GM21529 (cell line): ENCODE measurements around the gene USP12.
A peak's percentile ranks its signal among the peaks of the same experiment; 100 is the strongest.
"Not testable (repeated sequence)": the region's sequence is repeated elsewhere in the genome, so short reads cannot be mapped to it uniquely, and the experiment has no call there.

Source experiments
- ATAC-seq: cut with Tn5 transposase; IDR thresholded peaks from one replicate; pipeline ENCODE4 v1.9.1; 2021; ENCODE audit not compliant: unreplicated experiment

USP12 gene

DNA sequence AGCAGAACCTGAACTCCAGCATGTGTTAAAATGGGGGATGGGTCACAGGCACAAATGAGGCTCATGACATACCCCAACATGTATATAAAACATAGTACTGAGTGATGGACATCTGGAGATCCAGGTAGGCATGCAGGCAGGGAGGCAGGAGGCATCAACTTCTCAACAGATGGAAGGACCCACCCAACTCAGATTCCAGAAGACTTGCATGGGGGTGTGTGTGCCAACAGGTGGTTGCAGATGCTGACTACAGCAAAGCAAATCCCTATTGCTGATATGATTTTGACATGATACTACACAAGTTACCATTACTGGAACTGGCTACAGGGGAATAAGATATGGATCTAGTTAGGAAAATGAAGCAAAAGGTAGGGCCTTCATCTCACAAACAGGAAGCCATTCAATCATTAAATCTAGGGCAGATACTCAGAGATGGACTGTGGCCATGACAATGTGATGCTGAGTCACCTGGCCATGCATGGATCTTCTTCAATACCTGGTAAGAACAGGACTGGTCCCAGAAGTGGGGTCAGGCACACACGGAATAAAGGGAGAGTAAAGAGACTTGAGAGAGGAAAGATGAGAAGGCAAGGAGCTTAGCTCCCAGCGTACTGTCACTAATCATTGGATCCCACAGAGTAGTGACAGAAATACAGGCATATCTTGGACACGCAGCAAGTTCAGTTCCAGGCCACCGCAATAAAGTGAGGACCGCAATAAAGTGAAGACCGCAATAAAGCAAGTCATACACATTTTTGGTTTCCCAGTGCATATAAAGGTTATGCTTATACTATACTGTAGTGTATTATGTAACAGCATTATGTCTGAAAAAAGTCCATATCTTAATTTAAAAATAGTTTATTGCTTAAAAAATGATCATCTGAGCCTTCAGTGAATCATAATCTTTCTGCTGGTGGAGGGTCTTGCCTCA lies 91.3 kb downstream of the USP12 start:
- ATAC-seq, result no peak

DNA sequence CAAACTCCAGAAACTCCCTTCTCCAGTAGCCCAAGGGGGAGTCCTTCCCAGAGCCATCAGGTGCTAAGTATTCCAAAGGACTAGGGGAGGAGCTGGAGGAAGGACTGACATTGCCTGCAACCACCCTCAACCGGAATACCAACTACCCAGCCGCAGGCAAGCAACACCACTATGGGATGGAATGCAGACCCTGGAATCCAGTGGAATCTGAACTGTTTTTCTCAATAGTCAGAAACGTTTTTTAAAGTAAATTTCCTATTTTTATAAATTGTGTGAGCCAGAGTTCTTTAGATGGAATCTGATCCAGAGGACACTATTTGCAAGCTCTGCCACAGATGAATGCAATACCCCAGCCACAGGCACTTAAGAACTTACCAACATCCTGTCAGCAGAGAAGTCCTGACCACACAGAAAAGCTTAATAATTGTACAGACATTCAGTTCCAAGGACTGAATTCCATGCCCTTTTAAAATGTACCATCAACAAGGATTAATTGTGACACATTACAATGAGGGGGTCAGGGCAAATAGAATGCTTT lies 92.1 kb downstream of the USP12 start:
- ATAC-seq, result no peak

DNA sequence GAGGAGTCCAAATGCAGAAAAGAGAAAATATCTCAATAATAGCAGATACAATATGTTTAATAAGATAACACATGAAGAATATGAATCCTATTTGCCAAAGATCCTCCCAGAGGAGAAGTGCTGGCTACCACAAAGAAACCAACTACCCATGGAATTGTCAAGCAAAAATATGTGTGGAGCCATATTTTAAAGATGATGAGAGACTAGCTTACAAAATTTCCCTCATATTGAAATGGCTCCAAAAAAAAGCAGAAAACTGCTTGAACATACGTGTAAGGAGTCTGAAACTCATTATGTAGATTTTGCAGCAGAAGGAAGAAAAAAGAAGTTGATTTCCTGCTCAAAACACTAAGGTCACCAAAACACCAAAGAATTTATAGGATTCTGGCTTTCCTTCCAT lies 94.2 kb downstream of the USP12 start:
- no peak for ATAC-seq

DNA sequence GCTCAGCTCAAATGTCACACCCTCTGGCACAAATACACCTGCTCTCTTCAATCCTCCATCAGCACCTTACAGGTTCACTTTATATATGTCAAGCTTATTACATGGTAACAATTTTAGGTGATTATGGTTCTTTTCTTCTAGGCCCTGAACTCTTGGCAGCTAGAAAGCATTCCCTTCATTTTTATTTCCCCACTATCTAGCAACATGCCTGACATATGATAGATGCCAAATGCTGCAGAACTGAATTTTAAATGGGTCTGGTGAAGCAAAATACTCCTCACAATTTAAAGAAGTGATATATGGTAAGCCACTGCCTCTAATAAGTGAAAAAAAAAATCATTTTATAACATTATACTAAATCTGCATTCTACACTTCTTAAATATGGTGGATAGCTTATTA lies 95.2 kb downstream of the USP12 start:
- ATAC-seq, result no peak

DNA sequence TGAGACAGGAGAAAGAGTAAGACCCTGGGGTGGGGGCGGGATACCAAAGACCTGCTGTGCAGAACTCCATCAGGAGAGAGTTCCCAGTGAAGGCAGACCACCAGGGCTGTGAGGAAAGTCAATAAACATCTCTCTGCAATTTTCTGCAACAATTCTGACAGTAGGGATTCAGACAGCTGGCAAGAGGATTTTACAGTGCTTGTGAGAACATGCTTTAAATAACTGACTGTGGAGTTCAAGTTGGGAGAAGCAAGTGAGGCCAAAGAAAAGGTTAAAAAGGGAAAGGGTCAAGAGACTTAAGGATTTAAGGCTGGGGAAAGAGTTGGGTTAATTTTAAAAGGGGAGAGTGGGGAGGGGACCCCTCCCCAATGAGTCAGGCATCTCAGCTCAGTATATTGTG lies 98.4 kb downstream of the USP12 start:
- ATAC-seq, result no peak

DNA sequence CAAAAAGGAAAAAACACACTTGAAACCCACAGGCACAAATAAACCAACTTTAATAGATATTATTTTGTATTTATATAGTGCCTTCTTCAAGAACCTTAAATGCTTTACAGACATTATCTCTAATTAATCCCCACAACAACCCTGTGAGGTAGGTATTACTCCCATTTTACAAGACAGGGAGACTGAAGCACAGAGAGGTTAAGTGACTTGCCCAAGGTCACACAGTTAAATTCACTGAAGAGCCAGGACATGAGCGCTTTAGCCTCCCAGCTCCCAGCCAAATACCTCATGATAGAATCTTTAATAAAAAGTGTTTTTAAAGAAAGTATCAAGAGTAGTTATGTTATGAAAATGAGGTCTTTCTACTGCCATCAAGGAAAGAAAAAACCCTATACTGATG lies 105.5 kb downstream of the USP12 start:
- not testable (repeated sequence) for ATAC-seq

DNA sequence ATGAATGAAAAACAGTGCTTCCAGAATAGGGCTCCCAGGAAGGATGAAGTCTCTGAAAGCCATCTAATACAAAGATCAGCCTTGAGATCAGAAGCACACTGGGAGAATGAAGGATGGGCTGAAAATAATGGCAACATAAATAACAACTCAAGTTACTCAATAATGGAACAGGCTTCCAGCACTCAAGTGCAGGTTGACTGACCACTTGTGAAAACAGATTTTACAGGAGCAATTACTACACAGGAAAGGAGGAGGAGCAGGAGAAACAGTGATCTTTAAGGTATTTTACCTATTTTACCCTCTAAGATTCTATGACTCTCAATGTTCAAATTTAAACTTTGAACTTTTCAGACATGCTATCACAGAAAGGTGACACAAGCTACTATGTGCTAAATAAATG lies 106.0 kb downstream of the USP12 start:
- ATAC-seq, result no peak

DNA sequence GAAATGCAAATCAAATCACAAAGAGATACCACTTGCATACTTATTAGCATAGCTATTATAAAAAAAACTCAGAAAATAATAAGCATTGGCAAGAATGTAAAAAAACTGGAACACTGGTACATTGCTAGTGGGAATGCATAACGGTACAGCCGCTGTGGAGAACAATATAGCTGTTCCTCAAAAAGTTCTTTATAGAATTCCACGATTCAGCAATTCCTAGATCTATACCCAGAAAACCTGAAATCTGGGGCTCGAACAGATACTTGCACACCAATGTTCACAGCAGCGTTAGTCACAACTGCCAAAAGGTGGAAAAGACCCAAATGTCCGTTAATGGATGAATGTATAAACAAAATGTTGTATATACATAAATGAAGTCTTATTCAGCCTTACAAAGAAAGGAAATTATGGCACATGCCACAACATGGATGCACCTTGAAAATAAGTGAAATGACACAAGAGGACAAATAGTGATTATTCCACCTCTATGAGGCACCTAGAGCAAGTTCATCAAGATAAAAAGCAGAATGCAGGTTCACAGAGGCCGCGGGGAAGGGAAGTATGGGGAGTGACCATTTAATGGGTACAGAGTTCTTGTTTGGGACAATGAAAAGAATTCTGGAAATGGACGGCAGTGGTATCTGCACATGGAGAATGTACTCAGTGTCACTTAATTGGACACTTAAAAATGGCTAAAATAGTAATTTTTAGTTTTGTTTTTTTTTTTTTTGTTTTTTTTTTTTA lies 107.2 kb downstream of the USP12 start:
- no peak for ATAC-seq

DNA sequence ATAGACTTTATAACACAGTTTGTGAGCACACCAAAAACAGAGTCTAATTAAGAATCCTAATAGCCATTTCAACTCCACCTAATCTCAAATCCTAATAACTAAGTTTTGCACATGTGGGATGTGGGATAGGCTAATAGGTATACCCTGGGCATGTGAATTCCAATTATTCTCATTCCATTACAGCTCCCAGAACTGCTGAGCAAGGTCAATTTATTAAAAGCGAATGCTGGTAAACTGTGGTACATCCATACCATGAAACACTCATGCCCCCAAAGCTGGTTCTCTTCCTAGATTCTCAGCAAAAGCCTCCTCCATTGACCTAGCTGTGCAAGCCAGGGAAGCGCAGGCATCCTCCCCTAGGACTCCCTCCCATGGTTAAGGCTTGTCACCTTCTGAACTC lies 113.8 kb downstream of the USP12 start:
- ATAC-seq, result no peak

DNA sequence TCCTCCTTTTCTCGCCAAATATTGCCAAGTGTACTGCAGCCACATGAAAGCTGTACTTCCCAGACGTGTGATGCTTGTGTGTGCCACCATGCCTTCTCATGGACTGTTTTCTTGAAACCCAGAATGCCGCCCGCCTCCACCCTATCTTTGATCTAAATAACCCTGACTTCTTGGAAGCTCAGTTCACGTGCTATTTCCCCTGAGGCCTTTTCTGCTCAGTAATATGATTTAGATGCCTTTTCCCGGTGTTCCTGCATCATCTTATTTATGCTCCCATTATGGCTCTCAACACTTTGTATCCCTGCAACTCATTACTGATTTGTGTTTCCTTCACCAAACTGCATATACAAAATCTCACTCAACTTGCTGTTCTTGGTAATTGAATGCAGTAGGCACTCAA lies 116.1 kb downstream of the USP12 start:
- ATAC-seq, result no peak

DNA sequence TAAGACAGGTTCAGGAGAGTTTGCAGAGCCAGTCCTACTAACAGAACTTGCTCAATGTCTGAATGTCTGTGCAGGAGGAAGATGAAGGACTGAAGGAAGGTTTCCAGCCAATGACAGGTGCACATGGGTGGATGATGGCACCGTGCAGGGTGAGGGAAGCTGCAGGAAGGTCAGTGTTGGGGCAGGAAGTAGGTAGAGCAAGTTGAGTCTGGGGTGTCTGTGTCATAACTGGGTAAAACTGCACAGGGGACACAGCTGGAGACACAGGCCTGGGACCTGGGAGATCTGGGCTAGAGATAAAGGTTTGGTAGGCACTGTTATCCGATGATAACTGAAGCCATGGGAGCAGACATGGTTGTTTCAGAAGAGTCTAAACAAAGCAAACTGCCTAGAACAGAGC lies 116.9 kb downstream of the USP12 start:
- ATAC-seq, result no peak

DNA sequence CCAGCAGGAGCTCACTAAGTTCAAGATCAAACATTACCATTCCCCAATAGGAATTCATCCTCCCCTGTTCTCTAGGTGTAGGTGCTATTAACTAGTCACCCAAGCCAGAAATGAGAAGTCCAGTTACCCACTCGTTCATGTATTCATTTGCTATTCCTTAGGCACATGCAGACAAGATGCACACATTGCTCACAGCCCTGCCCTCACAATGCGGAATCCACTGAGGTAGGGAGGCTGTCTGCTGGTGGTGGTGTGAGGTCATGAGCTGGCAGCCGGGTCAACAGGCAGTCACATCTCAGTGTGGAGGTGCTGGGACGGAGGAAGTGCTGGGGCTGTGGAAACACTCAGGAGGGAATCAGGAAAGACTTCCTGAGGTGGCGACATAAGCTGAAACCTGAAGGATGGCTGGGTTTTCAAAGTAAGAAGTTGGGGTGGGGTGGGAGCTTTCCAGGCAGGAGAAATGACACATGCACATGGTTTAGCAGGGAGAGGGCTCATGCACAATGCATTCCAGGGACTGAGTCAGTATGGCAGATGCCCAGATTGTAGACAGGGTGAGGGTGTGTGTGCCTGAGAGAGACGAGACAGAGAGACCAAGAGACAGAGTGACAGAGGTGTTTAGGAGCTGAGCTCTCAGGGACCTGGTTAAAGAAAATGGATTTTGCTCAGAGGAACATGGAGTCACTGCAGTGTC lies 117.6 kb downstream of the USP12 start:
- ATAC-seq, result no peak

DNA sequence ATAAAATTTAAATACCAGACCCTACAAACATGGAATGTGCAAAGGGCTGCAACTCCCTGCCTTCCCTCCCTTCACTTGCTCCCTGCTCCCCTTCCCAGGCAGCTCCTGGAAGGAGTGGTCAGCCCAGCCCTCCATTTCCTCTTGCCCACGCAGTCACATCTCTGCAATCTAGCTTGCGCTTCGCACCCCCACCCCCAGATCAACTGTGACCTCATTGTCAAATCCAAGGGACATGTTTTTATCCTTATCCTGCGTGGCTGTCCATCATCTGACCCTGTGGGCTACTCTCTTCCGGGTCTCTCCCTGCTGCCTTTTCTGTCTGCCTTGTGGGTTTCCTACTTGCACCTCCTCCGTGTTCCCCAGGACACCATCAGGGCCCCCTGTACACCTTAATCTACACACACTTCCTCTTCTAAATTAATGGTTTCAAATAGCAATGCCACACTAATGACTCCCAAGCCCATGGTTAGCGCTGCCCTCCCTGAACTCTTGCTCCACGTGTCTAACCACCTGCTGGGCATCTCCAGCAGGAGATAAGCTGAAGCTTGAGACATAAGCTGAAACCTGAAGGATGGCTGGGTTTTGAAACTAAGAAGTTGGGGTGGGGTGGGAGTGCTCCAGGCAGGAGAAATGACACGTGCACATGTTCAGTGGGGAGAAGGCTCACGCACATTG lies 118.3 kb downstream of the USP12 start:
- ATAC-seq, result no peak

DNA sequence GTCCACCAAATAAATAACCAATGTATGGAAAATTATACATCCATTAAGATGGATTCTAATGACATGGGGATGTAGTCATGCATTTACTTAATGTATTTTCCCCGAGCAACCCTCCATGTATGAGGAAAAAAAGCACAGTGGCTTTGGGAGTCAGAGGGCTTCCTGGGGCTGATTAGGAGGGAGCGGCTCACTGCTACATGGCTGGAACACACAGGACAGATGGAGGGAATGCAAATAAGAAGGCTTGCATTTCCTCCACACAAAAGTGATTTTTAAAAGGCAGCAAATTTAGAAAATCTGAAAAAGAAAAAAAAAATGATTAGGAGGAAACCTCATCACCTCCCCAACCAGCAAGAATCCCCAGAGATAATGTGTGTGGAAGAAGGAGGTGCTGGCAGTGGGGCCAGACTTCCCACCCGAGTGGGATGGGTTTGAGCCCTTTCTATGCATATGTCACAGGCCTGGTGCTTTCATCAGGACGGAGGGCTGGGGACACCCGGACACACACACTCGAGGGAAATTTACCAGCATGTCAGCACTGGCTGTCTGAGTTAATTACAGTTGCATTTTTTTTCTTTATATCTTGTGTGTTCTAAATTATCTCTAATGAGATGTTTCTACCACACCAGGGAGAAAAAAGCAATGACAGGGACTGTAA lies 118.9 kb downstream of the USP12 start:
- ATAC-seq, result no peak

DNA sequence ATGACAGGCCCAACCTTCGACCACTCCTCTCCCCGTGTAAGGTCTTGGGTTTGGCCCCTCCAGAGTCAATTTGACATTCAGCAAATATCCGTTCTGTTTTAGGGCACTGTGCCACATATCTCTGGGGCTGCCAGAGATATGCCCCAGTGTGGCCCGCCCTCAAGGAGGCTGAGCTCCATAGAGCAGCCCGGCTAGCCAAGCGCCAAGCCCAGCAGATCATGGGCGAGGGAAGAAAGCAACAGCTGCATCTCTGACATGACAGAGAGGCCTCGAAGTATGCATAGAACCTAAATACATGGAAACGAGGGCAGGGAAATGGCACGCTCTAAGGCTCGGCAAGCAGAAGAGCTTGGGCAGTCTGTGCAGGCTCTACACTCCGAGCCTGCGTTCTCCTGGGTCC lies 124.5 kb downstream of the USP12 start:
- no peak for ATAC-seq

DNA sequence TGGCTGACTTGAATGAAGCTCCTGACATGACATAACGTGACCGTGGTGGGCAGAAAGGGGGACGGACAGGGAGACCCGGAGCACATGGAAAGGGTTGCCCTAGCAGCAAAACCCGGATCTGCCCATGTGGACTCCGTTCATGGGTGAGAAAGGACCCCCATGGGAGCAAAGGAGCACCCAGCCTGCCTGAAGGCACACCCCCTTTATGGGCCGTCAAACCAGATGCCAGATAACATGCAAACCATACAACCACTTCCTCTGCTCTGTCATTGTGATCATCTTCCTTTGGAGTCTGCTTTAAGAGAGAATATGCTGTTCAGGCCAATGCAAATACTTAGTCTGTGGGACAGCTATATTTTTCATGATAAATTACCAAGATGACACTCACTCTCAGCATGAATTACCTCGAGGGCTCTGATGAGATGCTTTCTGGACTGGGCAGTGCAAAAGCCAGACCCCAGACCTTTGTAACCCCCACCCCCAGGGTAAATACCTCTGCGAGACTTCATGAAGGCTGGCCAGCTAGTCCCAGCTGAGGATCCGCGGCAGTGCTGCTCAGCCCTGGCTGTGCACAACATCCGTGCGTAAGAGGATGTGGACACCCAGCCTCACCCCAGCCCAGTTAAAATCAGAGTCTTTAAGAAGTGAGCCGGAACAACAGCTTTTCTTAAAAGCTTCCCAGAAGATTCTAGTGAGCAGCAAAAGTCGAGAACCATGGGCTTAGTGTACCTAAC lies 126.6 kb downstream of the USP12 start:
- peak; percentile 72 for ATAC-seq

DNA sequence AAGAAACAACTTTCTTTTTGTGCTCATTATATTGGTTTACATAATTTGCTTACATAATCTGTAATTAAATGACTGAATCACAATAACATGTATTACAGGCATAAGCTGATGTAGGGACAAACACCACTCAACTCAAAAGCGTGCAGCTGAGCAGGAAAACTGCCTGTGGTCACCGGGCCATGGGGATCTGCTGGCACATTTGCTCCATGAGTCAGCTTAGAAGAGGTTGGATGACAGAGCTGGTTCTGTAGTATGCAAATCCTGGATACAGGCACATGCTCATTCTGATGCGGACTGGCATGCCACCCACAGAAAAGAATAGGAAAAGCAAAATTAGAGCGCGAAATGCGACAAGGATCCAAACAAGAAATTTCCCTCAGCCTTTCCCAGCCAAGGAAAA lies 128.6 kb downstream of the USP12 start:
- no peak for ATAC-seq

DNA sequence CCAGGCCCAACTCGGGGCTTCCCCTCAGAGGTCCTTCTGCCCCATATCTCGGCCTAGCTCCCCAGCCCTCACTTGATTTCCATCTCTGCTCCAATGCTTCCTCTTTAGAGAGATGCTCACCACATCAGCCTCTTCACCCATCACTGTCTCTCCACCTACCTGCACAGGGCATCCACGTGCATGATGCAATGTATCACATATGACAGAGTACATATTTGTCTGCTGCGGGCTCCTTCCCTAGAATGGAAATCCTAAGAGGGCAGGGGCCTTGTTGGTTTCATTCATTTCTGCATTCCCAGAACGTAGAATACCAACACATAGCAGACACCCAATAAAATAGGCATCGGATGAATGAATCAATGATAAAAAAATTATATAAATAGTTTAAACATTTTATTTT lies 130.3 kb downstream of the USP12 start:
- ATAC-seq, result no peak

DNA sequence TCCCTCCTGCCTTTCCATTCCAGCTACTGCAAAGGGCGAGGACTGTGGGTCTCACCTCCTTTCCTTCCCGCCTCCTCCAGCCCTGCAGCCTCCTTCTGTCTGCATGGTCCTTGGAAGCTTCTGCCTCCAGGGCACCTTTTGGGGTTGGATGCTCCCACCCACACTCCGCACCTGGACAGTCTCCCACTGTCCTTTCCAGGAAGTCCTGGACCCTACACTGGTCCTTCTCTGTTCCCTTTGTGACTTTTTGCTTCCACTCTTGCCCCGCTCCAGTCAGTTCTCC lies 130.8 kb downstream of the USP12 start:
- no peak for ATAC-seq

DNA sequence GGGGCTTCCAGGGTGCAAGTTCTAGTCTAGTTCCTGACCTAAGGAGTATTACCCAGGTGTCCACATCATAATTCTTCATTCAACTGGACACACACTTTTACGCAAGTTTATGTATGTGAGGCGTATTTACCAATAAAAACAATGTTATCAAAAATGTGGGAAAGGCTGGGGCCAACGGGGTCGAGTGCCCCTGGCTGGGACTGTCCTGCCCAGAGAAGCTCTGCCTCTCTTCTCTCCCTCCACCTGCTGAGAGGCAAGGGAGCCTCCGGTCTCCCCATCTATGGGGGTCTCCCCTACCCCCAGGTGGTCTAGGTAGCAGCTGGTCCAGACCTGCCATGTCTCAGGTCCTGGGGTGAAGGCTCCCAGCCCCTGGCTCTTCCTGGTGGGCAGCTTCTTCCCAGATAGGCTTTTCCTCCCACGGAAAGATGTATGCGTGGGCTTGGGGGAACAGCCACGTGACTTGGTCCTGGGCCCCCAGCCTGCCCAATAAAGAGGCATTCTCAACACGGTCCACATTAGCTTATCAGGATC lies 132.4 kb downstream of the USP12 start:
- ATAC-seq, result no peak
